Activated naive CD8-positive, alpha-beta T cell treated with anti-CD3 and anti-CD28 coated beads, Interleukin-2, amount 10 ng/mL, durations not matched to agents 7 days and 5 days (primary cell): ENCODE measurements around the gene SFXN3. TPM values are rescaled to one million over a fixed set of nuclear protein-coding genes. Genes with fewer than 3 reads are reported as not detected.

Experiments used
- ATAC-seq: fragments of 150-1000 bp; cut with Tn5 transposase; one replicate; pipeline ENCODE4 v1.10.0; 2021; ENCODE audit warnings: low read depth, moderate library complexity
- POLR2A ChIA-PET: fragments of 350-600 bp; sonication (Branson Sonifier 250); formaldehyde crosslinking; loops from one replicate; lab custom pipeline; 2021; ENCODE audit warnings: antibody characterized with exemption; lab: Charles Lee
- DNase-seq: peaks from one replicate; pipeline ENCODE4 v3.0.0; 2021
- H3K27ac Mint-ChIP-seq: one replicate; pipeline ENCODE4 v1.8.0; 2022; ENCODE audit warnings: mild to moderate bottlenecking, mixed read lengths
- H3K27me3 Mint-ChIP-seq: one replicate; pipeline ENCODE4 v1.8.0; 2022; ENCODE audit warnings: mild to moderate bottlenecking, moderate library complexity, mixed read lengths
- H3K36me3 Mint-ChIP-seq: one replicate; pipeline ENCODE4 v1.8.0; 2021; ENCODE audit warnings: mild to moderate bottlenecking, mixed read lengths
- H3K4me1 Mint-ChIP-seq: one replicate; pipeline ENCODE4 v1.8.0; 2021; ENCODE audit warnings: mixed read lengths
- H3K4me3 Mint-ChIP-seq: one replicate; pipeline ENCODE4 v1.8.0; 2022; ENCODE audit warnings: mild to moderate bottlenecking, moderate library complexity, mixed read lengths
- H3K9me3 Mint-ChIP-seq: one replicate; pipeline ENCODE4 v1.8.0; 2021; ENCODE audit warnings: mixed read lengths
- total RNA-seq, 2 experiments: library from RNA; stranded (reverse); gene quantifications; one replicate each; pipeline ENCODE4 v1.2.3, GENCODE V29; 2021

SFXN3 gene
- total RNA-seq, 2 experiments from 2014 or later: 66.1 to 68.6 TPM

GRCh38 chr10:101040061-101040460 is 9.0 kb downstream of the SFXN3 start:
- DNase-seq (no peak), ATAC-seq (no peak)
- Mint-ChIP-seq H3K27me3 (peaks cover 13% of the 10 kb centered on the region), H3K4me3 (no peak overlapping the region), H3K27ac (no peak overlapping the region), H3K9me3 (no peaks in the 10 kb centered on the region), H3K4me1 (peaks cover 20% of the 10 kb centered on the region), H3K36me3 (peaks cover 18% of the 10 kb centered on the region)
- POLR2A ChIA-PET: interaction anchor here (4.5 kb wide), 1 partner anchor 9 kb away, joined by 33 read pairs; the partner anchor contains the start of genes PDZD7 and SFXN3

GRCh38 chr10:101040851-101041250 is 9.8 kb downstream of the SFXN3 start:
- Mint-ChIP-seq H3K4me3 (no peak overlapping the region), H3K27ac (no peak overlapping the region), H3K27me3 (peaks cover 21% of the 10 kb centered on the region), H3K36me3 (peaks cover 14% of the 10 kb centered on the region), H3K4me1 (peaks cover 20% of the 10 kb centered on the region), H3K9me3 (no peaks in the 10 kb centered on the region)
- POLR2A ChIA-PET: interaction anchor here (0.6 to 4.5 kb wide), 4 partner anchors 8 to 404 kb away, joined by 3 to 33 read pairs (median 4); partner anchors contain the start of genes PDZD7 and SFXN3
- DNase-seq: no peak
- no peak for ATAC-seq

- Mint-ChIP-seq H3K27me3 (peaks cover 26% of the 10 kb centered on the region), H3K9me3 (no peaks in the 10 kb centered on the region), H3K36me3 (peaks cover 14% of the 10 kb centered on the region), H3K27ac (no peak overlapping the region), H3K4me3 (no peak overlapping the region), H3K4me1 (peaks cover 20% of the 10 kb centered on the region)
- POLR2A ChIA-PET: interaction anchor here (0.6 to 4.5 kb wide), 6 partner anchors 8 to 404 kb away, joined by 3 to 33 read pairs (median 4); partner anchors contain the start of genes PDZD7 and SFXN3
- ATAC-seq (peak; percentile 80), DNase-seq (peak; percentile 64)
Measured at GRCh38 chr10:101041252-101041761, 10.3 kb downstream of the SFXN3 start.

- peak overlapping the region; percentile 83 for H3K27ac Mint-ChIP-seq
- DNase-seq (no peak), ATAC-seq (no peak)
- H3K27me3 Mint-ChIP-seq: peaks cover 34% of the 10 kb centered on the region
- peaks cover 20% of the 10 kb centered on the region for H3K4me1 Mint-ChIP-seq
- peaks cover 13% of the 10 kb centered on the region for H3K36me3 Mint-ChIP-seq
- POLR2A ChIA-PET: interaction anchor here (0.8 to 4.5 kb wide), 8 partner anchors 10 to 100 kb away, joined by 3 to 33 read pairs (median 4); partner anchors contain the start of genes KAZALD1, PDZD7 and SFXN3
- no peaks in the 10 kb centered on the region for H3K9me3 Mint-ChIP-seq
- peak overlapping the region; percentile 91 for H3K4me3 Mint-ChIP-seq
Measured at GRCh38 chr10:101042118-101042517, 11.1 kb downstream of the SFXN3 start.

- Mint-ChIP-seq H3K27me3 (peaks cover 41% of the 10 kb centered on the region), H3K9me3 (no peaks in the 10 kb centered on the region), H3K4me3 (peak overlapping the region; percentile 91), H3K4me1 (peaks cover 20% of the 10 kb centered on the region), H3K36me3 (peaks cover 8% of the 10 kb centered on the region), H3K27ac (peak overlapping the region; percentile 83)
- DNase-seq (peak; percentile 86), ATAC-seq (peak; percentile 86)
- POLR2A ChIA-PET: interaction anchor here (0.8 to 4.5 kb wide), 8 partner anchors 10 to 45 kb away, joined by 3 to 33 read pairs (median 4); partner anchors contain the start of genes KAZALD1, PDZD7 and SFXN3
Measured at GRCh38 chr10:101042667-101043362, 11.8 kb downstream of the SFXN3 start.

GRCh38 chr10:101043363-101043707 is 12.3 kb downstream of the SFXN3 start:
- H3K27me3 Mint-ChIP-seq: peaks cover 46% of the 10 kb centered on the region
- H3K4me1 Mint-ChIP-seq: peaks cover 20% of the 10 kb centered on the region
- no peak for DNase-seq
- peaks cover 4% of the 10 kb centered on the region for H3K36me3 Mint-ChIP-seq
- POLR2A ChIA-PET: interaction anchor here (1.3 to 4.5 kb wide), 7 partner anchors 9 to 23 kb away, joined by 3 to 33 read pairs (median 5); partner anchors contain the start of genes KAZALD1, PDZD7 and SFXN3
- no peak for ATAC-seq
- peak overlapping the region; percentile 91 for H3K4me3 Mint-ChIP-seq
- H3K27ac Mint-ChIP-seq: peak overlapping the region; percentile 8
- no peaks in the 10 kb centered on the region for H3K9me3 Mint-ChIP-seq

- no peak for ATAC-seq
- H3K27ac Mint-ChIP-seq: no peak overlapping the region
- peaks cover 54% of the 10 kb centered on the region for H3K27me3 Mint-ChIP-seq
- H3K4me3 Mint-ChIP-seq: no peak overlapping the region
- POLR2A ChIA-PET: interaction anchor here (1.4 to 4.5 kb wide), 3 partner anchors 13 to 21 kb away, joined by 3 to 33 read pairs (median 11); partner anchors contain the start of genes KAZALD1, PDZD7 and SFXN3
- H3K4me1 Mint-ChIP-seq: peaks cover 22% of the 10 kb centered on the region
- H3K9me3 Mint-ChIP-seq: no peaks in the 10 kb centered on the region
- no peak for DNase-seq
- peaks cover 2% of the 10 kb centered on the region for H3K36me3 Mint-ChIP-seq
Measured at GRCh38 chr10:101044117-101044516, 13.1 kb downstream of the SFXN3 start.

- Mint-ChIP-seq H3K27ac (no peak overlapping the region), H3K9me3 (no peaks in the 10 kb centered on the region), H3K4me1 (peaks cover 26% of the 10 kb centered on the region), H3K36me3 (no peaks in the 10 kb centered on the region), H3K27me3 (peaks cover 67% of the 10 kb centered on the region), H3K4me3 (no peak overlapping the region)
- DNase-seq: no peak
- POLR2A ChIA-PET: interaction anchor here (0.9 to 1.4 kb wide), 2 partner anchors 15 kb away, joined by 3 read pairs; partner anchors contain the start of genes KAZALD1, PDZD7 and SFXN3
- no peak for ATAC-seq
Measured at GRCh38 chr10:101046332-101047238, 15.6 kb downstream of the SFXN3 start.

GRCh38 chr10:101047268-101047667 is 16.2 kb downstream of the SFXN3 start:
- Mint-ChIP-seq H3K4me3 (no peak overlapping the region), H3K27ac (no peak overlapping the region), H3K27me3 (peaks cover 67% of the 10 kb centered on the region), H3K9me3 (no peaks in the 10 kb centered on the region), H3K36me3 (no peaks in the 10 kb centered on the region), H3K4me1 (peaks cover 22% of the 10 kb centered on the region)
- no peak for DNase-seq
- ATAC-seq: no peak
- POLR2A ChIA-PET: interaction anchor here (1.4 kb wide), 1 partner anchor 16 kb away, joined by 3 read pairs; the partner anchor contains the start of genes PDZD7 and SFXN3

GRCh38 chr10:101047961-101048892 is 17.2 kb downstream of the SFXN3 start:
- no peak for DNase-seq

GRCh38 chr10:101050208-101051069 is 19.4 kb downstream of the SFXN3 start:
- peak; percentile 93 for DNase-seq
- H3K27me3 Mint-ChIP-seq: peaks cover 51% of the 10 kb centered on the region
- H3K36me3 Mint-ChIP-seq: no peaks in the 10 kb centered on the region
- ATAC-seq: peak; percentile 86
- peak overlapping the region; percentile 61 for H3K4me3 Mint-ChIP-seq
- H3K4me1 Mint-ChIP-seq: peaks cover 19% of the 10 kb centered on the region
- POLR2A ChIA-PET: interaction anchor here (0.9 to 1.2 kb wide), 3 partner anchors 8 to 17 kb away, joined by 3 to 4 read pairs (median 4); no protein-coding TSS in a partner anchor
- H3K9me3 Mint-ChIP-seq: no peaks in the 10 kb centered on the region
- H3K27ac Mint-ChIP-seq: no peak overlapping the region

More at GRCh38 chr10:101047961-101048892, 17.2 kb downstream of the SFXN3 start:
- Mint-ChIP-seq H3K36me3 (no peaks in the 10 kb centered on the region), H3K27me3 (peaks cover 66% of the 10 kb centered on the region), H3K27ac (no peak overlapping the region), H3K4me1 (peaks cover 14% of the 10 kb centered on the region), H3K9me3 (no peaks in the 10 kb centered on the region), H3K4me3 (no peak overlapping the region)
- no peak for ATAC-seq
- POLR2A ChIA-PET: no interaction called here
